Stimulated activated CD8-positive, alpha-beta memory T cell treated with anti-CD3 and anti-CD28 coated beads, Interleukin-15, amount 100 ng/mL, for 48 hours (primary cell): ENCODE data around the gene MPV17L2.
A peak's percentile ranks its signal among the peaks of the same experiment; 100 is the strongest.
"Not testable (repeated sequence)": the region's sequence is repeated elsewhere in the genome, so short reads cannot be mapped to it uniquely, and the experiment has no call there.

Experiments
- DNase-seq, 2 donors: peaks; one replicate each; pipeline ENCODE4 v3.0.0-alpha.2; 2020; ENCODE audit warnings: low read depth in 2 of 2

MPV17L2 gene

DNA sequence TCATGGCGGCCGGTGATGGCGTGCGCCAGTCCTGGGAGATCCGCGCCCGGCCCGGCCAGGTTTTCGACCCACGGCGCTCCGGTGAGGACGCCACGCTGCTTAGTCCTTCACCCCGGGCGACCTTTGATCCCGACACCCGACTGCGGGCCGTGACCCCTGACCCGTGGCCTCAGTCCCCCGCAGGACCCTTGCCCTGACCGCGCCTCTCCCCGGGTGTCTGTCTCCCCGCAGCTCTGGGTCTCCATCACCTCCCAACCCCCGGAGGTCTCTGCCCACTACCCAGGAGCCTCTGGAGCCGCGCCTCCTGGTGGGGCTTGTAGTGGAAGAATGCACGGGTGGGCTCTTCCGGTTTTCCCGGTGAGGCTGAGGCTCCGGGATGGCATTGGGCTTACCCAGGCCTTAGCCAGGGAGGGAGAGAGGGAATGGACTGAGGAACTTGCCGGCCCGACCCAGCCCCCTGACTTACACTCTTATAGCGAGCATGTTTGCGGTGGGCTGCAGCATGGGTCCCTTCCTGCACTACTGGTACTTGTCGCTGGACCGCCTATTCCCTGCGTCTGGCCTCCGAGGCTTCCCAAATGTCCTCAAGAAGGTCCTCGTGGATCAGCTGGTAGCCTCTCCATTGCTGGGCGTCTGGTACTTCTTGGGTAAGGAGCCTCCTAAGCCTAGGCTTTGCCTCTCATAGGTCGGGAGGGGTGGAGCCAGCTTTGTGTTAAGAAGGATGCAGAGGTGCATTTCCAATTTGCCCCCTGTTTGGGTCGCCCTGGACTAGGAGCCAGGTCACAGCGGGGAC, 566 bp downstream of the MPV17L2 start:
- DNase-seq: no peak

DNA sequence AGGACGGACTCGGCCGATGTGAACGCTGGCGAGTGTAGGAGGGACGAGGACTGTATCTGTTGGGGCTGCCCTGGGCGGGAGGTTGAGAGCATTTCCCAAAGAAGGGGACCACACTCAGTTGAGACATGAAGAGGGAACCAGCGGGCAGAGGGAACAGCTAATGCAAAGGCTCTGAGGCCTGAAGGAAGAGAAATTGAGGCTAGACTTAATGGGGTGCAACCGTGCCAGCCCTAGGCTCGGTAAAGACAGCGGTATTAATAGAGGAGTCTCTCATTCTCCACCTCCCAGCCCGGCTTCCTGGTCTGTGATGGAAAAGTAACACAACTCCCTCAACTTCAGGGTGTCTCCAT, 1.1 kb downstream of the MPV17L2 start:
- DNase-seq: no peak

DNA sequence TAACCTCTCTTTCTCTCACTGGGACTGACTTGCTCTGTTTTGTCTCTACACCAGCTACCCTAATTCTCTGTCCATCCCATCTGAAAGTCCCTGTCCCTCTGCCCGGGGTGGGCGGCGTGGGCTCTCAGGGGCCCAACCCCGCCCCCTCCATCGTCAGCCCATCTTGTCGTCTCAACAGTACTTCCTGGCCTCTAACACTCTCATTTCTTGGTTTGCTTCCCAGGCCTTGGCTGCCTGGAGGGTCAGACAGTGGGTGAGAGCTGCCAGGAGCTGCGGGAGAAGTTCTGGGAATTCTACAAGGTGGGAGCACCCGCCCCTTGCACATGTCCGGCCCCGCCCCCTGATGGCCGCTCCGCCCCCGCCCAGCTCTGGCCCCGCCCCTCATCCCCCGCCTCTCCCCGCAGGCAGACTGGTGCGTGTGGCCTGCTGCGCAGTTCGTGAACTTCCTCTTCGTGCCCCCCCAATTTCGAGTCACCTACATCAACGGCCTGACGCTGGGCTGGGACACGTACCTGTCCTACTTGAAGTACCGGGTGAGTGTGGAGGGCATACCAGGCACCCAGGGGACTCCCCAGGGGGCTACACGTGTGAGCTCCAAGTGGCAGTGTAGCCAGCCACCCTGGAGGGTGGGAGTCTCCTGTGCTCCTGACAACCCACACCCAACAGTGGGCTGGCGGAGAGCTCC, 1.7 kb downstream of the MPV17L2 start:
- DNase-seq: no peak

DNA sequence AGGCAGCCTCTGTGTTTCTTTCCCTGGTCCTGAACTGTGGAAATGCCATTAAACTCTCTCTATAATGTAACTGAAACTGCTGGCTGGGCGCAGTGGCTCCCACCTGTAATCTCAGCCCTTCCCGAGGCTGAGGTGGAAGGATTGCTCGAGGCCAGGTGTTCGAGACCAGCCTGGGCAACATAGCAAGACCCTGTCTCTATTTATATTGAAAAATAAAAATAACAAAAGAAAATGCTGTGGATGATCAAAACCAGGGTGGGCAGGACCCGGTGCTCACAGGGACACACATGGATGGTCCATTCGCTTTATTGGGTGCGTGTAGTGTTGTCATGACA, 3.5 kb downstream of the MPV17L2 start:
- no peak for DNase-seq

DNA sequence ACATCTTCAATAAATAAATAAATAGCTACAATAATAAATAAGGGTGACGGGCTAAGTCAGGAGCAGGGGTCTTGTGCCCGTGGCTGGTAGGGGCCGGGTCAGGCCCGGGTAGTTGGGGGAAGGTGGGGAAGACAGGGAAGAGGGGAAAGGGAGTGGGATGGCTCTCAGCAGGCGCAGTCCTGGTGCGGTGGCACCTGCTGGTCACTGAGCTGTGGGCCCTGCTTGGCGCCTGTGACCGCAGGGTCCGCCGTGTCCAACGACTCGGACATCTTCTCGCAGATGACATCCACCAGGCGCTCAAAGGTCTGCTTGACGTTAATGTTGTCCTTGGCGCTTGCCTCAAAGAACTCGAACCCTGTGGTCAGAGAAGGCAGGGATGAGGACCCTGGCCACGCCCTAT, 4.3 kb downstream of the MPV17L2 start:
- DNase-seq: no peak

DNA sequence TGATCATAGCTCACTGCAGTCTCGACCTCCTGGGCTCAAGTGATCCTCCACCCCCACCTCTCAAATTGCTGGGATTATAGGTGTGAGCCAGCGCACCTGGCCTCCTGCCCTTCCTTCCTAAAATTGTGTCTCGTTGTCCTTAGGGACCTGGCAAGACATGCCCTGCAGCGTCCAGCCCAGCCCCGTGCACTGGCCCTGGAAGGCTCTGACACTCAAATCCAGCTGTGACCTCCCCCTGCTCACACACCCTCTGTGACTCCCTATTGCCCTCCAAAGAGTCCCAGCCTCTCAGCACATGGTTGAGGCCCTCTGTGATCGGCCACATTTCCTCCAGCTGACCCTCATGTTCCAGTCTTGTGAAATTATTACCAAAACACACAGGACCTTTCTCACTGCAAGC, 4.9 kb downstream of the MPV17L2 start:
- DNase-seq: no peak

DNA sequence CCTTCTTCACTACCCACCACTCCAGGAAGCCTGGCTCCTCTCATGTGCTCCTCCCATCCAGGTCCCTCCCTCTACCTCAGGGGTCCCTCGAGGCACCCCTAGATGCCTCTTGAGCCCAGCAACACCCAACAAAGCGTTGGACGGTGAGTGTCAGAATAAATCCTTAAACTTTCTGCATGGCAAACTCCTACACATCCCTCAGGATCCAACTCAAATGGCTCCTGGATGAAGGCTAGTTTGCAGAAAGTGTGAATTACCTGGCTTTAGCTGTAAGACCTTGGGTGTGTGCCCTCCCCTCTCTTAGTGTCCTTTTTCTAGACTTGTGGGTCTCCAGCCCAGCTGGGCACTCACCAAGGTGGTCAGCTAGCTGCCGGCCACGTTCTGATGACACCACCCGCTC, 5.4 kb downstream of the MPV17L2 start:
- no peak for DNase-seq

DNA sequence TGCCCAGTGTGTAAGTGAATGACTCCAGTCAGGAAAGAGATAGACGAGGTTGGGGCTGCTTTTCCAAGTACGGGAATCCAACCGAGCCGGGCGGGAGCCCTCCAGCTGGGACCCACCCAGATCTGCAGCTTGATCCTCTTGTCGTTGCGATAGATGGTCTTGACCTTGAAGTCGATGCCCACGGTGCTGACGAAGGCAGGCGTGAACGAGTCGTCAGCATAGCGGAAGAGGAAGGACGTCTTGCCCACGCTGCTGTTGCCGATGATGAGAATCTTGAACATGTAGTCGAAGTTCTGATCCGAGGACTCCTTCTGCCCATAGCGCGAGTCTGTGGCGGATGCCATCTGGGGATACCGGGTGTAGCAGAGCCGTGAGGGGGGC, 9.4 kb downstream of the MPV17L2 start:
- DNase-seq: no peak

DNA sequence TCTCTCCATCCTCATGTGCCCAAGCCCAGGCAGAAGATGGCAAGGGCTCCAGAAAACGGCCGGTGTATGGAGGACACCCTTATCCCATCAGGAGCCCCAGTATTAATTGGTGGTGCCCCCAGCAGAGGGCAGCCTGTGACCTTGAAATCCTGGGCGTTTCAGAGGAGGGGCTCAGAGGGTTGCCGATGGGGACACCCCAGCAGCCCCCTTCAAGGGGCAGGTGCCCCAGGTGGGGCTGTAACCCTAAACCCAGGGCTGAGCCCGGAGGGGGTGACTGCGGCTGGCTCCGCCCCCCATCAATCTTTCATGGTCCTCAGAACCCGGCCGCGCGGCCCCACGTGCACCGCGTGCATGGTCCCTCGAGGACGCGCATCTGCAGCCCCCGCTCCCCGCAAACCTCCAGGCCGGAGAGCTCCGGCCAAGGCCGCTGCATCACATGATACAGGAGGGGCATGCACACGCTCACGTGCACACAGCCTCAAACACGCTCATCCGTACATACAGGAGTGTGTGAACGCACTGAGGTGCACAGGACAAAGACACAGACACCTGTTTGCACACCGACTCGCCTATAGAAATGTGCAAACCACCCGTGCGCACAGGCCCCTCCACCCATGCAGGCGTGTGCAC, 9.9 kb downstream of the MPV17L2 start:
- DNase-seq: no peak

DNA sequence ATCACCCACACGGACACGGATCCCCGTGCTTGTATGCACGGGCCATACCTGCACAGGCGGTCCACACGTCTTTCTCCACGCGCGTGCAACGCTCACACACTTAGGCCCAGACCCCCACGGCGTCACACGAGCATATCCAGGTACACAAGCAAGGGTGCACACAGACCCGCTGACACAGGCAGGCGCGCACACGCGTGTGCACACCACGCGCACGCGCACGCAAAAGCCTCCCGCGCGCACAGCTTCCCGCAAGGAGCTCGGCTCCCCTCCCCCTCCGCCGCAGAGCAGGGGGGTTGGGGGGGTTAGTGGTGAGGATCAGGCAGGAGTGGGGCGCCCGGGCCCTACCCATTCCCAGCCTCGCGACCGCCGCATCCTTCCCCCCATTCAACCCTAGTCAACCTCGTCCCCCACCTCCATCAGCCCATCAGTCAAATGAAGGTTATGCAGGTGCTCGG, 10.4 kb downstream of the MPV17L2 start:
- DNase-seq: no peak

DNA sequence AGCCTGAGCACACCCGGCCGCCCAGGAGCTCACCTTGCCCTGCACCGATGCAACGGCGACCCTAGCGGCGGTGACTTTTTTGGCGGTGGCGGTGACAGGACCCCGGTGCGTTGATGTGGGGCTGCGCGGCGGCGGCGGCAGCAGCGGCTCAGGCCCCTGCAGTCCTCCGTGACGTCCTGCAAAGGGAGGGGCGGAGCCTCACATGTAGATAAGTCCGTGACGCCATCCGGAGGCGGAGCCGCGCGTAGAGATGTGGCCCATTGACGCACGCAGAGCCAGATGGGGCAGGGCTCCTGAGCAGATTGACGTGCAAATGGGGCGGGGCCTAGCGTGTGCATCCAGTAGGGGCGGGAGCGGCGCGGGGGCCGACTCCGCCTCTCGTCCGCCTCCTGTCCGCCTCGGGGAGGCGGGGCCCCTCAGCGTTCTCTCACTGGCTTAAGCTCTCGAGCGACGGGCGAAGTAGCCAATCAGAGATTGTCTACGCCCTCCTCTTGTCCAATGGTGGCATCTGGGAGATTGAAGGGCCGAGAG, 10.9 kb downstream of the MPV17L2 start, which contains the start of gene RAB3A:
RAB3A (minus strand) TSS at position 180 of the 531 bp plus-strand sequence. CDS start 1,302 bp downstream, outside the sequence.
- DNase-seq: peak; percentile 99 to 100

DNA sequence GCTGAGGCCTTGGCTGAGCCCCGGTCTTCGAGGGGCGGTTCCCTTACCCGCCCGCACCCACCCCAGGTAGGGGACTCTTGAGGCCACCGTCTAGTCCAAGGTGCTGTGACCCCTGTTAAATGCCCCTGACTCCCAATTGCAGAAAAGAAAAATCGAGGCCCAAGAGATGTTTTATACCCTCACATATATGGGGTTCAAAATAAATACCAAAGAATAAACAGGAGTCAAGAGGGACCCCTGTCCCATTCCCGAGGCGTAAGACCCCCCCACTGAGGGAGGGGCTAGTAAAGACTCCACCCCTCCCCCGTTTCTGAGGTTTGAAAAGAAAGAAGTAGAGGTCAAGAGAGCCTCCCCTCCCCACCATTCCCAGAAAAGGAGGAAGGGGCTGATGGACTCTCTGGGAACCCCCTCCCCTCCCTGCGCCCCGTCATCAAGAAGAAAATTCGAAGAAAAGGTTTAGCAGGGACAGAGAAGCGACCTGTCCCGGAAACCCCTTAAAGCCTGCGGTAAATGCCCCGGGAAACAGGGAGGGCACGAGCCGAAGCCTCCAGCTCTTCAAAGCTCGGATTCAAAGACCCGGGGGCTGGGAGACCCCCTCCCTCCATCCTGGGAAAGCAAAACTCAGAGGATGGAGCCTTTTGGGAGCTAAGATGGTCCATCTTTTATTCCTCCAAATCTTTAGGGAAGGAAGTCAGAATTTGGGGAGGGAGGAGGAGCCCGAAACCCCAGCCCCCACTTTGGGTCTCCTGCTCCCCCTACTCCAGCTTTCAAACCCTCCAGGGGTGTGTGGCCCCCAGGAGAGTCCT, 11.6 kb downstream of the MPV17L2 start:
- DNase-seq: no peak

DNA sequence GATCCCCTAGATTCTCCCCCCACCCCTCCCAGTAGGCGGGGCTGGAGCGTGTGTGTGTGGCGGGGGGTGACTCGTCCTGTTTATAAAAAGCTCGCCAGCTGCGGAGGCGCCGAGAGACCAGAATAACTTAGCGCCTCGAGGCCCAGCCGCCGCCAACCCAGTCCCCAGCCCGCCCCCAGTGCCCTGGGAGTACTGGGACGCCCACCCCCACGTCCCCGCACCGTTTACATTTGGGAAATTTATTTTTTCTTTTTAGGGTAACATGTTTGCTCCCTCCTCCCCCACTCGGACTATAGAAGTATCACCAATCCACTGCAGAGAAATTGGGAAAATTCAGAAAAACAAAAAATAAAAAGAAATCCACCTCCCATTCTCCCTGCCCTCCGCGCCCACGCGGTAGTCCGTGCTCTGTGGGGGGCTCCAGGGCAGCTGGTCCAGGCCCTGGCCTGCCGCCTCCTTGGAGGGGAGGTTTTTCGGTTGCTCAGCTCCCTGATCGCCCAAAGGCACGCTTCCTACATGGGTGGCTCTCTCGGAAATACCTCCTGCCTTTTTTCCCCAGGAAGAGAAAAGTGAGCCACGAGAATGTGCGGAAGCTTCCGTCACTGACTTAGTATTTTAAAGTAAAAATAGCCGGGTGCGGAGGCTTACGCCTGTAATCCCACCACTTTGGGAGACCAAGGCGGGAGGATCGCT, 12.3 kb downstream of the MPV17L2 start:
- DNase-seq: no peak

DNA sequence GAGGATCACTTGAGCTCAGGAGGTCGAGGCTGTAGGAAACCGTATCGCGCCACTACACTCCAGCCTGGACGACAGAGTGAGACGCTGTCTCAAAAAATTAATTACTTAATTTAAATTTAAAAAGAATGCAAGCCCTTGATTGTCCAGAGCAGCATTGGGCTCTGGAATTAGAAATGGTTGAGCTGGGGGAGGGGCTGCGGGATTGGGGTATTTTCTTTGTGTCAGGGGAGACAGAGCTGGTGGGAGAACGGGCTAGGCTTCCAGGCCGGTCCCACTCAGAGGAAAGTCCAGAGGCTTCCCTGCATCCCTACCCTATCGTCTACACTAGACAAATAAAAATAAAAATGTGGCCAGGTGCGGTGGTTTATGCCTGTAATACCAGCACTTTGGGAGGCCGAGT, 13.0 kb downstream of the MPV17L2 start:
- DNase-seq: no peak

DNA sequence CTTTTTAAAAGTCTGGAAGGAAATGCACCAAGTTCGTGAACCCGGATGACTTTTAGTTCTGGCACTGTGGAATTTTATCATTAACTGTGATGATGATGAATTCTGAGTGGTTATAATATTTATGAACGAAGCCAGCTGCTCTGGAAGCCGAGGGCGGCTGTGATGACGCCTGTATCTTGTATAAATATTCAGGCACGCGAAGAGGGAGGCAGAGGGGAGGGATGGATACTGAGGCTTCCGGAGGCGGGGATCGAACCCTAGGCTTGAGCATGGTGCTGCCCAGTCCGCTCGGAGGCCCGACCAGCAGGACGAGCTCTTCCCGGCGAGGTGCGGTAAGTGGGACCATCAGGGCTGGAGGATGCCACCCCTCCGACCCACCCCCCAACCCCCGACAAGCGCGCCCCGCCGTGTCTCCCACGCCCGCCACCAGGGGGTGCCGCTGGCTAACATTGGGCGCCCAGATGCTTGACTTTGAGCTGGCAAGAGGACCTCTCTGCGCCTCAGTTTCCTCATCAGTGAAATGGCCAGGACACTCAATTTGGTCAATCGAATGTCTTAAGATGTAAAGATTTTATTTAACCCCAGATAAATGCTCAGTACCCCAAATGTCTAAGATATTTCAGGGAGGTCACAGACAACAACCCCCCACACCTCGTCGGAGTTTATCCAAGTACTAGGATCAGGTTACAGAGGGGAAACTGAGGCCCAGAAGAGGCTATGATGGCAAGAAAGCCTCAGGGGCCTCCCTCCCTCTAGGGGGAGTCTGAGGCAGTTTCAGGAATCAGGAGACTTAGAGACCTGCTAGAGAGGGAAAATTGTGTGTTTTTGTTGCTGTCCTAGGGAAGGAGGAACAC, 15.3 kb downstream of the MPV17L2 start:
- no peak for DNase-seq

DNA sequence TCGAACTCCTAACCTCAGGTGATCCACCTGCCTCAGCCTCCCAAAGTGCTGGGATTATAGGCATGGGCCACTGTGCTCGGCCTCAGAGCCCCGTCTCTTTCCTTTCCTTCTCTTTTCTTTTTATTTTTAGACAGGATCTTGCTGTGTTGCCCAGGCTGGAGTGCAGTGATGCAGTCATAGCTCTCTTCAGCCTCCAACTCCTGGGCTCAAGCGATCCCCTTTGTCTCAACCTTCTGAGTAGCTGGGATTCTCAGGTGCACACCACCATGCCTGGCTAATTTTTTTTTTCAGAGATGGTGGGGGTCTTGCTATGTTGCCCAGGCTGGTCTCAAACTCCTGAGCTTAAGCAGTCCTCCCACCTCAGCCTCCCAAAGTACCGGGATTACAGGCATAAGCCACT, 16.9 kb downstream of the MPV17L2 start:
- not testable (repeated sequence) for DNase-seq

DNA sequence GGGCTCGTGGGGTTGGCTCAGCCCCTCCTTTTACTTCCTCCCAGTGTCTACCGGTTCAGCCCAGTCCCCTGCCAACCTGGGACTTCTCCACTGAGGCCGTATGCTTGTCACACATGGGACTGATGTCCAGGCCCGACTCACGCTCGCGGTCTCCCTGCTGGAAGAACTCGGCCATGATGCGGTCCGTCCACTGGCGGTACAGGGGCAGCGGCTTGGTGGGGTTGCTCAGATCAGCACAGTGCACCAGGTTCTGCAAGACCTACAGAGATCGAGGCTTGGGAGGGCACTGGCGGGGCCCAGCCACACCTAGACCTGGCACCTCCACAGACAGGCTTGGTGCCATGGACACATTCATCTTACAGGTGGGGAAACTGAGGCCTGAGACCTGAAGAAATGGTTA, 18.7 kb downstream of the MPV17L2 start:
- no peak for DNase-seq

DNA sequence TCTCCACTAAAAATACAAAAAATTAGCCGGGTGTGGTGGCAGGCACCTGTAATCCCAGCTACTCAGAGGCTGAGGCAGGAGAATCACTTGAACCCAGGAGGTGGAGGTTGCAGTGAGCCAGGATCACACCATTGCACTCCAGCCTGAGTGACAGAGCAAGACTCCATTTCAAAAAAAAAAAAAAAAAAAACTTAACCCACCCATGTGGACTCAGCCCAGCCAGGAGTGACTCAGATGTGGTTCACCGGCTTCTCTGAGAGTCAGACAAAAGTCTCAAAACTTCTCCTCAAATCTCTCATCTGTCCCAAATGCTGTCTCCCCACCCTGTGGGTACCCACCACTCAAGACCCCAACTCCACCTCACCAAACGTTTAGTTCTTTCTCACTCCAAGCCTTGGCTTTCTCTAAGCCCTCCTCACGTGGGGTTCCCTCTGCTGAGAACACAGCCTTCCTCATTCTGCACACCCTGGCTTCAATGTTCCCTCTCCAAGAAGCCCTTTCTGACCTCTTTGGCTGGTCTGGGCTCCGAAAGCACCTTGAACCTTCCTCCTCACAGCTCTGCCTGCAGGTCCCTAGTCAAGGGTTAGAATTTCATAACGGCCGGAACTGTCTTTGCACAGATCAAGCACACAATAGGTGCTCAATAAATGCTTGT, 21.9 kb downstream of the MPV17L2 start:
- no peak for DNase-seq

DNA sequence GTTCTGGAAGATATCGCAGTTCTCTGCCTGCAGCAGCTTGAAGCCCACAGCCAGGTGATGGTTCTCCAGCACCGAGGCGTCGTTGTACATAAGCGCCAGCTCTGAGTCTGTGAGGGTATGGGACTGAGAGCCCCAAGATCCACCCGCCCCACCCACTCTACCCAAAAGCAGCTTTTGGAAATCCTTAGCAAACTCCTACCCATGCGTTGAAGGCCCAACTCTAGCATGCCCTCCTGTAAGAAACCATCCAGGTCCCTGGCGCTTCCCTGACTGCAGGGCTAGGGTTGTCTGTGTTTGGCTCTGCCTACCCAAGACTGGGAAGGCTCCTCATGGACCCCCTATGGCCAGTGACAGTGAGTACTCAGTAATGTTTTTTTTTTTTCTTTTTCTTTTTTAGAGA, 23.8 kb downstream of the MPV17L2 start:
- no peak for DNase-seq

DNA sequence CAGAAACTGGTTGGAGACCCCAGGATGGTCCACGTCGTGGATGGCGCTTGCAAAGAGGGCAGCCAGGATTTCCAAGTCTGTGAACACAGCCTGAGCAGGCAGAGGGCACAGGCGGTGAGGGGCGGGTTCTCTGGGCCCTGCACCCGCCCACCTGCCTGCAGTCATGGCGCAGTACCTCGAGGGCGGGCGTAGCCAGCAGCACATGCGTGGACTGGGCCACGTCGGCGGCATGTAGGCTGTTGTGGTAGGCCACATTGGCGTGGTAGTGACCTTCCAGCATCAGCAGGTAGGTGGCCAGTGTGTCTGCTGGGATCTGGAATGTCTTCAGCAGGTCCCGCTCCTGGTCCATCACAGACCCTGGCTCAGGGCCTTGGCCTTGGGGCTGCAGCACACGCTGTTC, 25.1 kb downstream of the MPV17L2 start:
- DNase-seq: no peak
